ENCODE data around the gene MAMDC4.
"Not testable (repeated sequence)": the region's sequence is repeated elsewhere in the genome, so short reads cannot be mapped to it uniquely, and the experiment has no call there.

Gene MAMDC4

DNA sequence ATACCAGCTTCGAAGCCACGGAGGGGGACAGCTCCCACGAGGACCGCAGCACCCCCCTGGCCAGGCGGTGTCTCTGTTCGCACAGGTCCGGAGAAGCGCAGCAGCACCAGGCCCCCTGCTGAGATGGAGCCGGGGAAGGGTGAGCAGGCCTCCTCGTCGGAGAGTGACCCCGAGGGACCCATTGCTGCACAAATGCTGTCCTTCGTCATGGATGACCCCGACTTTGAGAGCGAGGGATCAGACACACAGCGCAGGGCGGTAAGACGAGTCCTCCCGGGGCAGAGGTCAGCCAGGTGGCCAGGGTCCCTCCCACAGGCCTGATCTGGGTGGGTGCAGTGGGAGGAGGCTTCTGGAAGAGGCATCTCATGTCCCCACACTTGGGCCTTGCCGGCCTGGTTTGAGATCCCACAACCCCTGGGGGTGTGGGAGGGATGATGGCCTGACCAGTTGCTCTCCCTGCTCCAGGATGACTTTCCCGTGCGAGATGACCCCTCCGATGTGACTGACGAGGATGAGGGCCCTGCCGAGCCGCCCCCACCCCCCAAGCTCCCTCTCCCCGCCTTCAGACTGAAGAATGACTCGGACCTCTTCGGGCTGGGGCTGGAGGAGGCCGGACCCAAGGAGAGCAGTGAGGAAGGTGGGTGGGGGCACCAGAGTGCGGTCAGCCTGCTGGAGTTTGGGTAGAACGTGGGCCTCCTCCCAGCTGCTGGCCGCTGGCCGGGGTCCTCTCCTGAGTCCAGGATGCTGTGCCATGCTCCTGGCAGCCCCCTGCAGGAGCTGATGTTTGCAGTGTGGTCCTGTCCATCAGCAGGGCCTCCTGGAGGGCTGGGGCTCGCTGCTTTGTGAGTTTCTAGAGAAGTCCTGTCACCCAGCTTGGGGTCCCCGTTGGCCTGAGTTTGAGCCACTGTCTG lies 12.7 kb upstream of the MAMDC4 start:
- DNase-seq, result no peak

- DNase-seq, result no peak
Observed at GRCh38 chr9:136840140-136840876, 11.8 kb upstream of the MAMDC4 start.

DNA sequence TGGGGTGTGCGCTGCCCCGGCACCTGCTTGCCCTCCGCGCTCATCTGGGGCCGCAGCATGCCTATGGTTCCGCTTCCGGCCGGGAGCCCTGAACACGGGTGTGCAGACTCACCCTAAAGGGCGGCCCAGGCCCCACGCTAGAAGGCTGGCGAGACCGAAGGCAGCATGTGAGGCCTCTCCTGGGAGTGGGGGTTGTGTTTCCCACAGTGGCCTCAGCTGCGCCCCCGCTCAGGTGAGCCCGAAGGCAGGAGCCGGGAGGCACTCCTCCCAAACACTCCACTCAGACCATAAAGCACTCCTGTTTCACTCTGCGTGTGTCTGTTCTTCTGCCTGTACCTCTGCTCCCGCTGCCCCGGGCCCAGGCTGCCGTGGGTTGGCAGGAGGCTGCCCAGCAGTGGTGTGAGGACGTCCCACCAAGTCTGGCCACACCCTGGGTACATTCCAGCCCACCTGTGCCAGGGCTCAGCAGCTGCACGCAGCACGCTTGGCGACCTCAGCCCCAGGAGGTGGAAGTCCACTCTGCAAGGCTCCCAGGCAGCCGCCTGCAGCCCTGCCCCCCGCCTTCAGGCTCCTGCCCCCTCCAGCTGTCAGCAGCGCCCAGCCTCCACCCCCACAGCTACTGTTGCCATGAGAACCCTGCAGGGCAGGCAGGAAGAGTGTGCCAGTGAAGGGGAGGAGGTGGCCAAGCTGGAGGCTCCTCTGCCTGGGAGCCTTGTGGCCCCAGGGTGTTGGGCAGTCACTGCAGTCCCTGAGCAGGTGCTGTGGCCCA lies 11.1 kb upstream of the MAMDC4 start:
- no peak for DNase-seq

DNA sequence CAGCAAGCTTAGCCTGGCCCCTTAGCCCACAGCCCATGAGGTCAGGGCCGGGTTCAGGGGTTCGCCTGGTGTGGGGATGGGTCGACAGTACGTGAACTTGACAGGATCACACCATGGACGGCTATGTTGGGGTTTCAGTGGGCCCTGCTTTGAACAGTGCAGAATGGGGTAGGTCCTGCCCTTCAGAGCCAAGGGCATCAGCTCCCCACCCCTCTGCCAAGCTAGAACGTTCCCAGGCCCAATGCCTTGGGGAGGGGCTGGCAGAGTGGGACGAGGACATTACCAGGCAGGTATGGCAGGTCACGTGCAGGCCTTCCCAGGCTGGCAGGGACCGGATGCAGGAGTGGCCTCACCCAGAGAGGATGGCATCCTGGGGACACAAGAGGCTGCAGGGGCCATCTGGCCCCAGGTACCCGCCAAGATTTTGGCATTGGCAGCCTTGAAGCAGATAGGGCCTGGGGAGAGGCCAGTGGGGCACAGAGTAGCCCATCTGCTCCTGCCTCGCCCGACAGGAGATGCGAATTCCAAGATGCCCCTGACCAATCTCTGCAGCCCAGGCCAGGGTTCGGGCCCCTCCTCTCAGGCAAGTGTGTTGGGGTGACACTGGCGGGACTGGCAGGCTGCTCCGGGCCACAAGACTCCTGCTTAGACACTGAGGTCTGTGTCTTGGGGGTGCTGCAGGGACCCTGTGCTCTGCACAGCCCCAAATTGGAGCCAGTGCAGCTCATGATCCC lies 10.3 kb upstream of the MAMDC4 start:
- DNase-seq, result not testable (repeated sequence)

- peak; percentile 77 for DNase-seq
Observed at GRCh38 chr9:136842380-136842948, 9.7 kb upstream of the MAMDC4 start, which contains the start of gene AJM1. Gene AJM1, plus strand, starts transcription at chr9:136842478. Its CDS starts 1,937 bp downstream, at chr9:136844415.

- not testable (repeated sequence) for DNase-seq
Observed at GRCh38 chr9:136843159-136843800, 8.9 kb upstream of the MAMDC4 start.

DNA sequence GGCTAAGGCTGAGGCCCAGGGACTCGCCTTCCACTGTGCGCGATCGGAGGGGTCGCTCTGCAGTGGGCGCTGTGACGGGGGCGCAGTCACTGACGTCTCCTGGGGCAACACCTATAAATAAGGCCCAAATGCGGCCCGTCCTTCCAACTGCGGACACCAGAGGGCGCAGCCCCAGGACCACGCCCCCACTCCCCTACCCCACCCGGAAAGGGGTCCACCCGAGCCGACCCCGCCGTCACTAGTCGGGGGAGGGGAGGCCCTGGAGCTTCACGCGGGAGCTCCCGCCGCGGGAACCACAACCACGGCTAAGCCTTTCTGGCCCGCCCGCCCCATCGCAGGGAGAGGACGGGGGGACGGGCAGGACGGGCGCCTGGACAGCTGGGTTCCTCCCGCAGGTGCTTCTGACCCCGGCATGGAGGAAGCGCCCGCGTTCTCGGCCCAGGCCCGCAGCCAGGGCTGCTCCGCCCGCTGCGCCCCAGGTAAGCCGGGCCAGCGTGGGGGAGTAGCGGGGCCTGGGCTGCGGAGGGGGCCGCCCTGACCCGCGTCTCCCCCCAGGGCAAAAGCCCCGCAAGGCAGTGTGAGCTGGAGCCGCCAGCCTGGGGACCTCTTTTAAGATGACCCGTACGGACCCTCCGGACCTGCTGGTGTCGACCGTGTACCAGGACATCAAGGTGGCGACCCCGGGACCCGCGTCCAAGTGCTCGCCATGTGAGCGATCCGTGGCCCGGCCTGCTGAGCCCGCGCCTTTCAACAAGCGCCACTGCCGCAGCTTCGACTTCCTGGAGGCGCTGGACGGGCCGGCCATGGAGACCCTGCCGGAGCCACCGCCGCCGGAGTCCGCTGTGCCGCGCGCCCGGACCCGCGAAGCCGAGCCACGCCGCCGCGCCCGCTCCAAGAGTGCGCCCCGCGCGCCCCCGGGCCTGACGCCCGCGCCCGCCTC lies 8.1 kb upstream of the MAMDC4 start:
- DNase-seq, result peak; percentile 56

DNA sequence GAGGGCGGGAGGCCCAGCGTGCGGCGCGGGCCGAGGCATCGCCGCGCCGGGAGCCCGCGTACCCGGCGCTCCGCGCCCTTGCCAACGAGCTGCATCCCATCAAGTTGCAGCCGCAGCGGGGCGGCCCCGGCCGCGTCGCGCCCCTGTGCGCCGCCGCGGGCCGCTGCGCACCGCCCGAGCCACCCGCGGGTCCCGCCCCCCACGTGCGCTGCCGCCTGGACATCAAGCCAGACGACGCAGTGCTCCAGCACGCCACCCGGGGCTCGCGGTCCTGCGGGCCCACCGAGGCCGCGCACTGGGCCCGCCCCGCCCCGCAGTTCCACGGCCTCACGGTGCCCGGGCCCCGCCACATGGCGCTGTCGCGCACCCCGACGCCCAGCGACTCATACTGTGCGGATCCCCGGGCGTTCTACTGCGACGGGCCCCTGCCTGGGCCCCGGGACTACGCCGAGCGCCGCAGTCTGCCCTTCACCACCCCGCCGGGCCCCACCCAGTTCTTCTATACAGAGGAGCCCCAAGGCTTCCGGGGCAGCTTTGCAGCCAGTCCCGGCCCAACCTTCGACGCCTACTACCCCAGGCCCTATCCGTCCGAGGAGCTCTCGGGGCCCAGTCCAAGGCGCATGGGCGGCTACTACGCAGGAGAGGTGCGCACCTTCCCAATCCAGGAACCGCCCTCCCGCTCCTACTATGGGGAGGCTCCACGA lies 7.2 kb upstream of the MAMDC4 start:
- no peak for DNase-seq

DNA sequence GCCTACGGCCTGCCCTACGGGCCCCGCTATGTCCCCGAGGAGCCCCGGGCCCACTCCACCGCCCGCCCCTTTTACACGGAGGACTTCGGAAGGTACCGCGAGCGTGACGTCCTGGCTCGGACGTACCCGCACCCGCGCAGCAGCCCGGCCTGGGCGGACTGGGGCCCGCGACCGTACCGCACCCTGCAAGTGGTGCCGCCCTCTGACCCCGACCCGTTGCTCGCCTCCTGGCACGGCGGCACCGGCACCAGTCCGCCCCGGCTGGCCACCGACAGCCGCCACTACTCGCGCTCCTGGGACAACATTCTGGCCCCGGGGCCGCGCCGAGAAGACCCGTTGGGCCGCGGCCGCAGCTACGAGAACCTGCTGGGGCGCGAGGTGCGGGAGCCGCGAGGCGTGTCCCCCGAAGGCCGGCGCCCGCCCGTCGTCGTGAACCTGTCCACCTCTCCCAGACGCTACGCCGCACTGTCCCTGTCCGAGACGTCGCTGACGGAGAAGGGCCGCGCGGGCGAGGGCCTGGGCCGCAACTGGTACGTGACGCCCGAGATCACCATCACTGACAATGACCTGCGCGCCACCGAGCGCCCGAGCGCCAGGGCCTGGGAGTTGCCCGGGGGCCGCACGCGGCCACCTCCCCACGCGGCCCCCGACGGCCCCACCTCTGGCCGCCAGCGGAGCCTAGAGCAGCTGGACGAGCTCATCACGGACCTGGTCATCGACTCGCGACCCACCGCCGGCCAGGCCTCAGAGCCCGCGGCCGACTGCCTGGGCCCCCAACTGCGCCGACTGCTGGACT lies 6.5 kb upstream of the MAMDC4 start:
- no peak for DNase-seq

GRCh38 chr9:136846376-136847087 lies 5.6 kb upstream of the MAMDC4 start:
- no peak for DNase-seq

GRCh38 chr9:136847088-136847825 lies 4.9 kb upstream of the MAMDC4 start:
- no peak for DNase-seq

GRCh38 chr9:136847826-136848392 lies 4.2 kb upstream of the MAMDC4 start:
- DNase-seq, result peak; percentile 68

DNA sequence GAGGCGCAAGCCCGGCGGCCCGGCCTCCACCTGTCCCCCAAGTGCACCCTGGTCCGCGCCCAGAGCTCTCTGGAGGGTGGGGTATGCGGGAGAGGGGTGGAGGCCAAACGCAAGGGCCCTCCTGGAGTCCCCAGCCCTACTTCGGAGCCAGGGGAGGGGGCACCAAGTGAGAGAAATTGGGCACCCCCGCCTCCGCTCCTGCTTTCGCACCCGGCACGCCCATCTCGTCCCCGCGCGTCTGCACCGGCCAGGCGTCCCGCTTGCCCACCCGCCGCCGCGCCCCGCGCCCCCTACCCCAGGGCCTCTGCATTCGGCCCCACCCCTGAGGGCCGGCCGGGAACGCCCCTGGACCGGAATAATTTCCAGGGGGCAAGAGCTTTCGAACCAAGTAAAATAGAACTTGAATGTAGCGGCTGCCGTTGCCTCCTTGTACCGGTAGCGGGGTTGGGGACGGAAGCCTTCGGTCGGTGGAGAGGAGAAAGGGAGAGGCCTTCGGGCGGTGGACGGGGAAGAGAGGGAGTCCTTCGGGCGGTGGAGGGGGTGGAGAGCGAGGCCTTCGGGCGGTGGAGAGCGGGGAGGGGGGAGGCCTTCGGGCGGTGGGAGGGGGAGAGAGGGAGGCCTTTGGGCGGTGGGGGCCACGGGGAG lies 3.6 kb upstream of the MAMDC4 start:
- no peak for DNase-seq

DNA sequence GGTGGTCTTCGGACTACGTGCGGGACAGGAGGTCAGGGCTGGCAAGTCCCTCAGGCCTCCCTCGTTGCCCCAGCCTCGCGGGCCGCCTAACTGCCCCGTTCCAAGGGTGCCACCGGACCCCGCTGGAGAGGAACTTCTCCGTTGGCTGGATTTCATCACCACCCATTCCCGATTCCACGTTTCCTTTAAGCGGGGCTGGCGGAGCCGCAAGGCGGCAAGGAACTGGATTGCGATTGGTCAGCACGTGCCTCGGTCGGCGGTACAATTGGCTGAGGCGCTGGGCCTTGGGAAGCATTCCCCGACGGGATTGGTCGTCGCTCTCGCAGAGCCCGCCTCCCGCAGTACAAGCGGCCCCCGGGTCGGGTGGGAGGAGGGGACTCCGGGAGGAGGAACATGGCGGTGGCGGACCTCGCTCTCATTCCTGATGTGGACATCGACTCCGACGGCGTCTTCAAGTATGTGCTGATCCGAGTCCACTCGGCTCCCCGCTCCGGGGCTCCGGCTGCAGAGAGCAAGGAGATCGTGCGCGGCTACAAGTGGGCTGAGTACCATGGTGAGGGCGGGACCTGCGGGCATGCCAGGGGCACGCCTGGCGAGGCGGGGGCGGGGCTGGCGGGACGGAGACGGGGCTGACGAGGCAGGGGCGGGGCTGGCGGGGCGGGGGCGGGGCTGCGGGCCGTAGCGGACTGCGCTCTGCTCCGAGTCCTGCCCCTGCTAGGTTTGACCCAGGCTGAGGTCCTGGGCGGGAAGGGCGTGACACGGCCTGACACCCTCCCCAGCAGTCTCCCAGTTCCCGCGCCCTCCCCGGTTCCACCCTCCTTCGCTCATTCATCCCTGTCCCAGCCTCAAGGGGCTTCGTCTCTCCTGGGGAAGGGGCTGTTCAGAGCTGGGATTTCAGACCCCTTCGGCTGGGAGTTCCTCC lies 2.8 kb upstream of the MAMDC4 start, which contains the start of gene PHPT1:
TSS of gene PHPT1 (plus strand) at position 372 of the 922 bp plus-strand sequence. CDS start at position 394, 22 bp downstream.
- peak; percentile 95 for DNase-seq

All from activated gamma-delta T cell treated with Interleukin-2 at 50 U/mL for 16 hours (primary cell).